Measurements from ENCODE around the gene DPP4. TPM values are rescaled to one million over a fixed set of nuclear protein-coding genes. Genes with fewer than 3 reads are reported as not detected.

Gene DPP4
- polyA plus RNA-seq, 3 donors = 0.46 TPM; not detected in 2

GRCh38 chr2:161952783-161953191 lies 121.2 kb downstream of the DPP4 start:
- Histone ChIP-seq H3K27ac (ENCODE audit: low read depth in 1 of 2, low read length in 2 of 2) (no peak overlapping the region), H4K20me1 (ENCODE audit: insufficient read depth, low read length) (no peaks in the 10 kb centered on the region), H3K27me3 (ENCODE audit: control insufficient read depth in 2 of 2, insufficient read depth in 2 of 2, low read length in 2 of 2) (peaks cover 0 to 2% of the 10 kb centered on the region in 2 donors), H3K4me1 (ENCODE audit: control insufficient read depth in 1 of 2, insufficient read depth in 2 of 2, low read length in 2 of 2) (no peaks in the 10 kb centered on the region), H3K36me3 (replicated peaks in 1 of 2; ENCODE audit: control insufficient read depth in 1 of 2, insufficient read depth in 2 of 2, low read length in 2 of 2) (no peaks in the 10 kb centered on the region), H3K9me3 (replicated peaks in 1 of 2; ENCODE audit: control insufficient read depth in 1 of 2, insufficient read depth in 1 of 2, low read length in 2 of 2) (no peaks in the 10 kb centered on the region), H3K4me3 (replicated peaks in 1 of 3; ENCODE audit: low read depth in 2 of 3, low read length in 3 of 3) (no peak overlapping the region), H2AFZ (ENCODE audit: insufficient read depth, low read depth, low read length, poor library complexity, severe bottlenecking) (no peak overlapping the region), H3K79me2 (ENCODE audit: insufficient read depth, low read length) (no peaks in the 10 kb centered on the region), H3K9ac (ENCODE audit: insufficient read depth, low read length, poor library complexity, severe bottlenecking) (no peak overlapping the region), H3K4me2 (replicated peaks; ENCODE audit: extremely low read depth, low read length, poor library complexity, severe bottlenecking) (no peak overlapping the region)
- Mint-ChIP-seq H3K27ac (no peak overlapping the region), H3K4me1 (no peaks in the 10 kb centered on the region), H3K36me3 (no peaks in the 10 kb centered on the region), H3K9me3 (no peaks in the 10 kb centered on the region), H3K4me3 (no peak overlapping the region), H3K27me3 (ENCODE audit: low read depth in 3 of 3) (no peaks in the 10 kb centered on the region)
- DNase-seq = no peak
- TF ChIP-seq CTCF (IDR thresholded peaks at IDR 0.05) = no peak
- intact Hi-C loops (cut with micrococcal nuclease) = no loop called here
- WGBS (ENCODE audit: insufficient coverage) = 71% methylated on average over 2 of the region's 4 CpGs

- Histone ChIP-seq H3K9me3 (replicated peaks in 1 of 2; ENCODE audit: control insufficient read depth in 1 of 2, insufficient read depth in 1 of 2, low read length in 2 of 2) (no peaks in the 10 kb centered on the region), H2AFZ (ENCODE audit: insufficient read depth, low read depth, low read length, poor library complexity, severe bottlenecking) (no peak overlapping the region), H4K20me1 (ENCODE audit: insufficient read depth, low read length) (no peaks in the 10 kb centered on the region), H3K9ac (ENCODE audit: insufficient read depth, low read length, poor library complexity, severe bottlenecking) (no peak overlapping the region), H3K79me2 (ENCODE audit: insufficient read depth, low read length) (no peaks in the 10 kb centered on the region), H3K27ac (ENCODE audit: low read depth in 1 of 2, low read length in 2 of 2) (no peak overlapping the region), H3K27me3 (ENCODE audit: control insufficient read depth in 2 of 2, insufficient read depth in 2 of 2, low read length in 2 of 2) (no peaks in the 10 kb centered on the region), H3K4me3 (replicated peaks in 1 of 3; ENCODE audit: low read depth in 2 of 3, low read length in 3 of 3) (no peak overlapping the region), H3K4me1 (ENCODE audit: control insufficient read depth in 1 of 2, insufficient read depth in 2 of 2, low read length in 2 of 2) (no peaks in the 10 kb centered on the region), H3K36me3 (replicated peaks in 1 of 2; ENCODE audit: control insufficient read depth in 1 of 2, insufficient read depth in 2 of 2, low read length in 2 of 2) (no peaks in the 10 kb centered on the region), H3K4me2 (replicated peaks; ENCODE audit: extremely low read depth, low read length, poor library complexity, severe bottlenecking) (no peak overlapping the region)
- H3K9me3 Mint-ChIP-seq = no peaks in the 10 kb centered on the region
- no peak for DNase-seq
- H3K36me3 Mint-ChIP-seq = no peaks in the 10 kb centered on the region
- WGBS (ENCODE audit: insufficient coverage) = 100% methylated on average over 1 of the region's 5 CpGs
- H3K27ac Mint-ChIP-seq = no peak overlapping the region
- intact Hi-C loops (cut with micrococcal nuclease) = no loop called here
- no peak overlapping the region for H3K4me3 Mint-ChIP-seq
- H3K4me1 Mint-ChIP-seq = no peaks in the 10 kb centered on the region
- H3K27me3 Mint-ChIP-seq (ENCODE audit: low read depth in 3 of 3) = peaks cover 0 to 3% (median 3%) of the 10 kb centered on the region in 3 donors
- no peak for TF ChIP-seq CTCF (IDR thresholded peaks at IDR 0.05)
Measured at GRCh38 chr2:161947836-161948235, 126.2 kb downstream of the DPP4 start.

All from CD14-positive monocyte (primary cell).